NCI-H187 treated with DMSO at 0.1 percent for 48 hours (cell line): ENCODE results near the gene TXNIP.

Source experiments
- DNase-seq: peaks from one replicate; lab custom pipeline; 2025; lab: John Stamatoyannopoulos, UW

Gene TXNIP

DNA sequence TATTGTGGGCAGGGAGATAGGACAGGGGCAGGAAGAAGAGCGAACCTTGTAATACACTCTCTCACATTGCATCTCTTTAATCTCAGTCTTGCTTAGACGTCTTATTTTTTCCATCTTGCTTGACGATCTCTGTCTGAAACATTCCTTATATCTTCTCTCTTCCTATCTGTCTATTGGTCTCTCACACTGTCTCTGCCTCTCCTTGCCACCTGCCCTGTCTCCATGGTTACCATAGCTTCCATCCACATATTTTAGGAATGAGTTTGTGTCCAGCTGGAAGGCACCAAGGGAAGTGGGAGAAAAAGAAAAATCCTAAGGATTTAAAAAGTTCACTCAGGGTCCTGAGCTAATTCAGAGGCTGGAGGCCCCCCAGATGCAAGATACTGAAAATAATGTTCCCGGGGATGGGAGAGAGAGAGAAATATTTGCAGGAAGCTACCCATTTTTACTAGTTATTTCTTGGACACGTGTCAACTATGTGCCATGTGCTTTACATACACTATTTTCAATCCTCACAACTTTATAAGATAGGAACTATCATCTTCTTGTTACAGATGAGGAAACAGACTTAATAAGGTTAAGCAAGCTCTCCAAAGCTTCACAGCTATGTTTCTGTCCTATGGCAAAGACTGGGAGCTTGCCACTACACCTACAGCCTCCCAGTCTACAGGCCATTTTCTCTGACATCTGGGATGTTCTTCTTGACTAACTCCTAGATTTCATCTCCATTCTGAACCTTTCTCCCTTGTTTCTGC is 32.9 kb downstream of the TXNIP start:
- DNase-seq, result no peak

DNA sequence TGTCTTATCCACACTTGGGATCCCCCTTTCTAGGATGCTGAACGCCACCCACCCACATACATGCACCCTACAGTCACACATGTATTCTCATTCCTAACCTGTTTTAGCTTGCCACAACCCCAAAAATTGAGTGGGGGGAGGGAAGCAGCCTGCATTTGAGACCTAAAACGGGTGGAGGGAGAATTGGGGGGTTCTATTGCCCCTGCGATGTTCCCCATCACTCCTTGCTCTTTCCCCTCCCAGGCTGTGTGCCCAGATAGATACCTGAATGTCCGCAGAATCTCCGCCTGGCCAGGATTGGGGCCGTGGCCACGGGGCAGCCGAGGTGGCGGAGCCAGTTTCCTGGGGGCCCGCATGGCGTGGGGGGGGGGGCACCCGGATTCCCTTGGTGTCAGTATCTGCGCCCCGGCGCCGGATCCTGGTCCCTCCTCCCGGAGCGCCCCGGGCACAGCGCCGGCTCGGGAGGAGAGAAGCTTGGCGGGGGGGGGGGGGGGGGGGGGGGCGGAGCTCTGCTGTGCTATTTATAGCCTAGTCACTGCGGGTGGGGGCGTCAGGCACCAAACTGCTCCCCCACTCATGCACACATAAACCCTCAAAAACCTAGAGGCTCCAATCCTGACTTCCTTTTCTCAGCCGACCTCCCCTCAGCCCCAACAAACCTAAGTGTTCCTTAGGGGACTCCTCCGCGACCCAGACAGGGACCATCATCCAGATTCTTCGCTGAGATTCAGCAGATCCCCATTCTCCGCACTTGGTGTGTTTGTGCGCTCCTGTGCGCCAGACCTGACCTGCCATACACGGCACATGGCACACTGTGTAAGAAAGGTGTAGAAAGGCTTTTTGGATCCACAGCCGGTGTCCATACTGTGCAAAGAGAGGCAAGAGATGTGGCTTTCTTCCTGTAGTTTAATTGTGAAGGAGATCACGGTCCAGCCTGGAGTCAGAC is 33.9 kb downstream of the TXNIP start:
- no peak for DNase-seq

DNA sequence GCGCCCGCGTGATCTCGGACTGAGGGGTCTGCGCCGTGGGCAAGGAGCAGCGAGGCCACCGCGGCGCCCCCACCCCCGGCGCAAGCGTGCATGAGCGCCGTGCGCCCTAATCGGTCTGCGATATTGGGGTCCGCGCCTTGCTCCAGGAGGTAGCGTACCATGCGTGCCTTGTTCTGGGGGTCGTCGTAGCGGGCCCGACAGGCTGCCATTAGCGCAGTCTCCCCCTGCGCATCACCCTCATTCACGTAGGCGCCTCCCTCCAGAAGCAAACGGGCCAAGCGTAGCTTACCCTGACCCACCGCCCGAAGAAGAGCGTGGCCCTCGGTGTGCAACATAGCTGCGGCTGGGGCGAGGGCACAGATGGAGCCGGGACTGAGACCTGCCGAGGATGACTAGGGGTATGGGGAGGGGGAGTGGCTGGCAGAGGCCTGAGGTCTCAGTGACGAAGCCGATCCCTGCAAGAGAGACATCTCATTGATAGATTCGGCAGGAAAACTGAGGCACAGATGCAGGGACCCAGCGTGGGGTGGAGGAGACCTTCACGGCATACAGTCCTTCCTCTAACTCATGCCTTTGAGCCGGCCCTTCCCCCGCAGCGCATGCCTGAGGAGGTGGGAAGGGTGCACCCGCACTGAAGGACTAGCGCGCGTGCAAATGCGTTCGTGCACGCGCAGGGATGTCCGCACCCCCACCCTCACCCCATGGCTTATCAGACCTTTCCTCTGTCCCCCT is 34.8 kb downstream of the TXNIP start:
- no peak for DNase-seq

DNA sequence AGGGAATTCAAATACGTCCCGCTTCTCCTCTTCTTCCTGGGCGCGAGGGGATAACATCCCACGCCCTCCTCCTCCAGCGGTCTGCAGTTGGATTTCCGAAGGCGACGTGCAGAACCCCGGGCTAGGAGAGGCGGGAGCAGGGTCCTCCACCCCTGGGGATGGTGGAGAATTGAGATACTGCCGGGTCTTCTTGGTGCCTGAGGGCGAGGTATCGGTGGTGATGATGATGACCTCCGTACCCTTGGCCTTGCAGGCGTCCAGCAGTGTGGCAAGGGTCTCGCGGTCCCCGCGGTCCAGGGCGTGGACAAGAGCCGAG is 35.3 kb downstream of the TXNIP start:
- DNase-seq, result no peak

DNA sequence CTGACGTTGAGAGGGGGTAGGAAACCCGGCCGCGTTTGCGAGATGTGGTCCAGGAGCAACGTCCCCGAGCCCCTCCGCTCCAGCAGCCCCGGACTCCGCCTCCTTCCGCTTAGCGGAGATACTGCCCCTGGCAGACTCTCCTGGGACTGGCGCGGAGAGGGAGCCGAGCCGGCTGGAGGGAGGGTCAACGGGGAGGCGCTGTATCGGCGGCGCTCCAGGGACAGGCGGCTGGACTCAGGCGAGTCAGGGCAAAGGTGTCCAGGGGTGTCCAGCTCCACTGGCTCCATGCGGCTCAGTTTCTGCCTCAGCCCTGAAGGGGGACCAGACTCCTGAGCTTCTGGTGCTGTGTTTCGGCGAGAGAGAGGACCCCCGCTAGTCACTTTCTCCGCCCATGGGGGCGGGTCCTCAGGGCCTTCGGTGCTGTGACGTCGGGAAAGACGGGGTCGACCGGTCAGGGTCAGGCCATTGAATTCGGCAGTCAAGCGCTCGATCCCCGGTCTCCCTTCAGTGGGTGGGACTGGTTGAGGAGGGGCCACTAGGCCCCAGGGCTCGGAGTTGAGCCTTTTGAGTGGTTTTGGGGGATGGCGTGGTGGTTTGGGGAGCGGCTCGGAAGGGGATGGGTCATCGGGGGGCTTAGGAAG is 35.8 kb downstream of the TXNIP start:
- DNase-seq, result no peak

DNA sequence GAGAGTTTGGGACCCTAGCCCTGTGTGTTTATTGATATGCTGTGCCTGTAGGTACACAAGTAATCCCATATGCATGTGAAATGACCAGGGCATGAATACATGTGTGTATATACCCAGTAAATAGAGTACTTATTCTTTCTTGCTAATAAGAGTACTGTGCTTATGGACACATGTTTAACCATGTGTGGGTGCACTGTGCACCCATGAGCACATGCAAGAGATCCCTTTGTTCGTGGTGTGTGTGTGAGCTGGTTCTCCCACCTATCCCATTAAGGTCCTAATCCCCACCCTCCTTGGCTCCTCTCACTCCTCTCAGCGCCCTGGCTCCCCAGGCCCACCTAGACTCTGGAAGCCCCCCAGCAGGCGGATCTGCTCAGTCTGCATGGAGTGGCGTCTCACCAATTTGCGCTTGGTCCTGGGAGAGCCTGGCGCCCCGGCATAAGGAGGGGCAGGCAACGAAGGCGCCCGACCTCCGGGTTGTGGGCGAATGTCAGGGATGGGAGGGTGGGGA is 36.4 kb downstream of the TXNIP start:
- DNase-seq, result no peak

DNA sequence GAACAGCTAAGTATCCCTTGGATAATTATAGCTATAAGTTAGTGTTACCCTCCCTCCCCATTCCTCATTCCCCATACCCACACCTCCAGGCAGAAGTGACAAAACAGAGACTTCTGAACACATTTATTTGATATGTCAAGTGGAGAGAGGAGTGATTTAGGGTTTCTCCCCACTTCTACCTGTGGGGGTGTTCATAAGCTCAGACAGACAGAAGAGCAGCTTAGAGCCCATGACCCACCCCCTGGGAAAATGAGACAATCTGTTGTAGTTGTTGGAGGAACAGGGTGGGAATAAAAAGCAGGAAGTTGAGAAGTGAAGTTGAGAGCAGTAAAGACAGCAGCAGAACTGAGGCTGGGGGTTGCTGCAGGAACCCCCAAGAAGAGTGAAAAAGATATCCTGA is 37.0 kb downstream of the TXNIP start:
- DNase-seq, result no peak

DNA sequence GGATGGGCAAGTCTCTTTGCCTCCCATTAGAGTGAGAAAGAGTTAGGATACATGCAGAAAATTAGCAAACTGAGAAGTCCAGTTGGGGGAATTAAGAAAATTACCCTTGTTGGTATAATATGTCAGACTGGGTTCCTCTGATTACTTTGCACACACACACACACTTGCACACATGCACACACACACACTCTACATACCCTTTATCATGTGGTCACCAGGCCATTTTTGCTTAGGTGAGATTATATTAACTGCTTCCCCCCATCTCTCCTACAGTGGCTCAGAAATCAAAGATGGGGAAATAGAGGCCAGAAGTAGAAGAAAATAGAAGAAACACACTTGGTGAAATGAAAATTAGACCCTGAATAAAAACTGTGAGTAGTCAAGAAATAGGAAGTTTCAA is 37.6 kb downstream of the TXNIP start:
- no peak for DNase-seq

DNA sequence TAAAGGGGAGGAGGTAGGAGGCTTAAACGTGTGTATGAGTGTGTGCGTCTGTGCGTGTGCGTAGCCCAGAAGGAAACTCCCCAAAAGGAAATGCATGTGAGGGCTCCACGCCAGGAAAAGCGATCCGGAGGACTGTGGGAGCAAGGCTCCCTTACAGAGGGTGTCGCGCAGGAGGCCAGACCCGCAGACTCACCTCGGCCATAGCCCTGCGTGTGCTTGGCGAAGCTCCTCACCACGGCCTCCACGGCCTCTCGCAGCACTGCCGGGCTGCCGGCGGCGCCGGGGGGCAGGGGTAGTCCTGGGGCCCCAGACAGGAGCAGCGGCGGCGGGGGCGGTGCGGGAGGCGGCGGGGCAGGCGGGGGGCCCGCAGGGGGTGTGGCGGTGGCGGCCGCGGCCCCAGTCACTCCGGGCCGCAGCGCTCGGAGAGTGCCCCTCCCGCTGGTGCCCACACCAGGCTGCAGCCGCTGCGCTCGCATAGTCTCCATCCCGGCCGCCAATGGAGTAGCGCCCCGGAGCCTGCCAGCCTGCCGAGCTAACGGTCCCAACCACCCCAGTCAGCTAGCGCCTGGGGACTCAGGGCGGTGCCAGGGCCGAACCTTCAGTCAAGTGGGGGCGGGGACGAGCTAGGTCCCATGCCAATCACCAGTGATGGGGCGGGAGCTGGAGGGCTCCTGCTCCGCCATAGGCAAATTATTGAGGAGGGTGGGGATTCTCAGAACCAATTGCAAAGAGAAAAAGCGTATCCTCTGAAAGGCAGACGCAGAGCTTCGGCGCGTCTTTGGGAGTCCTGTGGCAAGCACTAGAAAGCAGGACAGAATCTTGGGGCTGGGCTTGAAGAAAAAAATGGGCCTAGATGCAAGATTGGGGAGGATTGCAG is 38.7 kb downstream of the TXNIP start, which contains the start of gene LIX1L:
LIX1L (minus strand) TSS at position 575 of the 877 bp plus-strand sequence; CDS start at position 485, 90 bp downstream.
- peak; percentile 98 for DNase-seq

DNA sequence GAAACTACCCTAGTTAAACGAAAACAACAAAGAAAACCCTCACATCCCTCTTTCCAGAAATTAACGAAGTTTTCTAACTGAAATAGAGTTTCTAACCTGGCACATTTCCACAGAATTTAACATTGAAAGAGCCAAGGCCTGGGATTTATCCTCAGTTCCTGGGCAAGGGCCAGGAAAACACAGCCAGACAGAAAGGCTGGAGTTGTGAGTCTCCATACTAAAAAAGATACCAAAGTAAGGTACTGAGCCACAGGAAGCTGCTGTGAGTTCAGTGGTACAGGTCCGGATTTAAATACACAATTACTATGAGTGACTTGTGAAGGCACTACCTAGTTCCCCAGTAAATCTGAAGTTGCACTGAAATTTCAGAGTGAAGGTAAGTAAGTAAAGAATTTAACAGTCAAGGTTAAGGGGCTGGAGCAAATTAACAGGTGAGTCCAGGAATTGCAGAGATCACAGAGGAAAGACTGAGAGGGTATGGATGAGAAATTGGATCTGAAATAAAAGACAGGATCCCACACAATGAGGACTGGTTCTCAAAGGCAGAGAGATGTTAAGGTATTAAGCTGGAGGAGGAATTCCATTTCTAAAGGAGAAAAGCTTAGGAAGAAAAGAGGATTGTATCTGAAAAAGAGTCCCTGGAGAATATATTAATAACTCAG is 39.5 kb downstream of the TXNIP start:
- no peak for DNase-seq

DNA sequence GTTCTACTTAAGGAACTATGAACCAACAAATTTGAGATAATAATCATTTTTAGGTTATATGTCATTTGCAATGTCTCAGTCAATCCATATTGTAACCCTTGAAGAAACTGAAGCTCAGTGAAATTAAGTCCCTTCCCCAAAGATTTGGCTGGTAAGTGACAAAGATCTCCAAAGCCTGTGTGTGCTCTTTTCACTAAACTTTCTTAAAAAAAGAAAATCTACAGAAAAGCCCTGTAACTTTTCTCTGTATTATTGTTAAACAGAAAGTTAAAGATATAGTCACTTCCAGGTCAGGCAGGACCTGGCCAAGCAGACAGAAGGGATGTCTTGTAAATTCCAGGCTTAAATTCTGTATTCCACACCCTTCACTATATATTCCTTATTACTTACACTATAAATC is 40.0 kb downstream of the TXNIP start:
- DNase-seq, result no peak

DNA sequence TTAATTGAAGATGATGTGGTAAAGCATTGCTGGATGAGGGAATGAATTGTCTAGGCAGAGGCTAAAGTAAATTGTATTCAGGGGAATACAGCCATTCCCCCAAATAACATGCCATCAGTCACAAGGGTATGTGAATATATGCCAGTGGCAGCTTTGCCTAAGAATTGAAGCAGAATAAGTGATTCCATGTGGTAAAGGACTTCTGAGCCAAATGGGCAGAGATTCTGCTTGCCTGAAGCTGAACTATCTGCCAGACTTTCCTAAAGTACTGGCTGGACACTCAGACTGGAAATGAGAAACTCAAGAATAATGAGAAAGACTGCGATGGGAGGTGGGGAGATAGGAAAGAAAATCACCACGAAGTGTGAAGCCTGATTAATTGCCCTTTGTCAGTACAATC is 40.9 kb downstream of the TXNIP start:
- no peak for DNase-seq

DNA sequence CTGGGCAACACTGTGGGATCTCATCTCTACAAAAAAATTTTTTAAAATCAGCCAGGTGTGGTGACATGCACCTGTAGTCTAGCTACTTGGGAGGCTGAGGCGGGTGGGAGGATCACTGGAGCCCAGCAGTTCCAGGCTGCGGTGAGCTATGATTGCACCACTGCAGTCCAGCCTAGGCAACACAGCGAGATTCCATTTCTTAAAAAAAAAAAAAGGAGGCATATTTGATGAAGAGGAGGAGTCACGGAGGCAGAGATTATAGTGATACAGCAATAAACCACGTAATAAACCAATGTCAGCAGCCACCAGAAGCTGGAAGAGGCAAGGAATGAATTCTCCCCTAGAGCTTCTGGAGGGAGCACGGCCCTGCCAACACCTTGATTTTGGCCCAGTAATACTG is 42.5 kb downstream of the TXNIP start:
- DNase-seq, result no peak

DNA sequence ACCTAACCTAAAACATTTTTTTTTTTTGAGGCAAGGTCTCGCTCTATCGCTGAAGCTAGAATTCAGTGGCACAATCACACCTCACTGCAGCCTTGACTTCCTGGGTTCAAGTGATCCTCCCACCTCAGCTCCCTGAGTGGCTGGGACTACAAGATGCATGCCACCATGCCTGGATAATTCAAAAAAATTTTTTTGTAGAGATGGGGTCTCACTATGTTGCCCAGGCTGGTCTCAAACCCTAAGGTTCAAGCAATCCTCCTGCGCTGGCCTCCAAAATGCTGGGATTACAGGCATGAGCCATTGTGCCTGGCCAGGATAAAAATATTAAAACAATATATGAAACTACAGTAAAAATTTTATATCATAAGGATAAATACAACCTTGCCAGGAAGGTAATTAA is 43.5 kb downstream of the TXNIP start:
- DNase-seq, result no peak

DNA sequence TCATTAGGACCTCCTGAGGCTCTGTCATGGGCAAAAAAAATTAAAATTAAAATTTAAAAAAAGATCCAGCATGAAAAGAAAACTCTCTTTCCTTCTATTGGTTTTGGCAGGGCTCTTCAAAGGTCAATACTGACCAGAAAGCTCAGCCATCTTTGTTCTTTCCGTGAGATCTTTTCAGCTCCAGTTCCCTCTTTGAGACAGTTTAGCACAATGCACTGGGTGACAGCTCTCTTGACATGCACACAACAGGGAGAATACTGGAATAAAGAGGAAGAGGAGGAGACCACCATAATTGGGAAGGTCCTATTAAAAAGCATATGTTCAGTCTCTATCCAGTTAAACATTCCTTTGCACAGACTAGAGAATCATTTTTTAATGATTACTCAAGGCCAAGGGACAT is 44.9 kb downstream of the TXNIP start:
- no peak for DNase-seq

DNA sequence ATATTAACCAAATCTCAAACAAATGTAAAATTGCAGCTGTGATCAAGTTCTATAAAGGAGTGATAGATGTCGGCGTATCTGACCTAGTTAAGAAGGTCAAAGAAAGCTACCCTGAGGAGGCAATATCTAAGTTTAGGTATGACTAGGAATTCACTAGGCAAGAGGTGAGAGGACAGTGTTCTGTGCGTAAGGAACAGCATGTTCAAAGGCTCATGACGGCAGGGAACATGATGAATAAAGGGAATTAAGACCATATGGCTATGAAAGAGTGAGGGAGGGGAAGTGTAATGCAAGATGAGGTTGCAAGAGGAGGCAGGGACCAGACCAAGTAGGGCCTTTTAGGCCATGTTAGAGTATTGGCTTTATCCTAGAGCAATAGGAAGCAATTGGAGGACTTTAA is 47.2 kb downstream of the TXNIP start:
- DNase-seq, result no peak

DNA sequence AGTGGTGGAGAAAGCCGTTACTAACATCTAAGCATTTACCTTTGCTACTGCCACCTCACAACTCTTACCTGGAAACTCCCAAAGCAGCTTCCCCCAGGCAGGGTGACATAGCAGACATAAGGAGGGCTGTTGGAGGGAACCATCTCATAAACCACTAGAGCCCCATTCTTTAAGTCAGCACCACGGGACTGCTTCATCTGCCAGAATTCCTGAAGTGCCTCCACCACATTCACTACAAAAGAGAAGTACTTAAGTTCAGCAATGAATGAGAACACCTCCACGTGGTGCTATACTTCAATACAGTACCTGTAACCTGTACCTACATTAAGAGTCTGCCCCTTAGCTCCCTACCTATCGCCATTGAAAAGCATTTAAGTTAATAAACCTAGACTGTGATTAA is 48.8 kb downstream of the TXNIP start:
- DNase-seq, result no peak

DNA sequence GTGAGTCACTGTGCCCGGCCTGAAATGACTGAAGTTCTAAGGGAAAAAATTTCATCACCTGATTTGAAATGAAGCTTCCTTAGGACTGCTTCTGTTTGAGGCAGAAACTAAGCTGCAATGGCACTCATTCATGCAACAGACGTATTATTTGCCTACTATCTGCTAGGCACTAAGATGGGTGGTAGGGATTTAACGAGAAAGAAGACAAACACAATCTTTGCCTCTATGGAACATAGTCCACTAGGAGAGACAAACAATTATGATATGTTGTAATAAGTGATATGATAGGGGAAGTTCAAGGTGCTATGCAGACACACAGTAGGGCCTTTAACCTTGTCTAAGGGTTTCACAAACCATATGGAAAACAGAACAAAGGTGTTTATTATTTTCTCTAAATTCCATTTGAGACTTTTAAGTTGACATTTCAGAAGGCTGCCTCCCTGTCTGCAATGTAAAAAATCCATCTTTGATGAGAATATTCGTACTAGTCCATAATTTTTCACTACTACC is 49.8 kb downstream of the TXNIP start:
- DNase-seq, result no peak

DNA sequence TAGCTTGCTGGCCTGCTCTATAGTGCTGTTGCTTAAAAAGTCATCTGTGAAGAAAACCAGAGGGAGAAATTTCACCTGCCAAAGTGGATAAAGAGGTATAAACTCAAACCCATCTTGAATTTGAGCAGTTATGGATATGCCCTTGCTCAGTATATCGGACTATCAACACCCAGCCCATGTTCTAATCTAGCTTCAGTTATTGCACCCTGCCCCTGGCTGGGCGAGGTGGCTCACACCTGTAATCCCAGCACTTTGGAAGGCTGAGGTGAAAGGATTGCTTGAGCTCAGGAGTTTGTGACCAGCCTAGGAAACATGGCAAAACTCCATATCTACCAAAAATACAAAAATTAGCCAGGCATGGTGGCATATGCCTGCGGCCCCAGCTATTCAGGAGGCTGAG is 51.8 kb downstream of the TXNIP start:
- no peak for DNase-seq

DNA sequence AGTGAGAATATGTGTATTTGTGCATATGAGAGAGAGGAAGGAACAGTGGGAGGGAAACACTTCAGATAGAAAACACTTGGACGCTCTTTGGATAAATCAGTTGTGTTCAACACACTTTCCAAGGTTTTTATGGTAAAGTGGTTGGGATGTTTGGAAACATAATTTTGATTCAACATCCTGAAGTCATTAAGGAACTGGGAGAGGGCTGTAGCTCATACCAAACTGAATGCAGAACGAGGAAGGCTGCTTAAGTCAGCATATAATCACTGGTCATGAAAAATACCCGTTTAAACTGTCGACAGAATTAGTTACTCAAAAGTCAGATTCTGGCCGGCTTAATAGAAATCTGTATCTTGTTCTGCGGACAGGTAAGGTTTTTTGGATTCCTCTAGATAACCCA is 53.5 kb downstream of the TXNIP start:
- DNase-seq, result no peak
